ENCODE measurements around the gene UGT1A6. TPM values are rescaled to one million over a fixed set of nuclear protein-coding genes. Genes with fewer than 3 reads are reported as not detected.

The UGT1A6 gene
- total and polyA plus RNA-seq, 2 of the 4 experiments (the other 2 are of a cell fraction): not detected

GRCh38 chr2:233654501-233654900 lies 38.2 kb upstream of the UGT1A6 start:
- Histone ChIP-seq H3K56ac (ENCODE audit: extremely low read depth, insufficient read depth, low read length) (no peak overlapping the region), H3K27me3 (ENCODE audit: control insufficient read depth, insufficient read depth, low read length) (peaks cover 3% of the 10 kb centered on the region; the same call in 1 of the 2 replicates), H2BK20ac (ENCODE audit: low read depth, low read length) (no peak overlapping the region), H2AFZ (replicated peaks; ENCODE audit: low read length, poor library complexity) (no peak overlapping the region), H2BK5ac (ENCODE audit: low read depth, low read length, poor library complexity, severe bottlenecking) (no peak overlapping the region), H2AK9ac (replicated peaks; ENCODE audit: low read depth, low read length, poor library complexity) (no peak overlapping the region), H3K18ac (ENCODE audit: low read depth, low read length) (no peak overlapping the region), H3K4ac (ENCODE audit: low read depth, low read length) (no peak overlapping the region), H2BK120ac (ENCODE audit: low read depth, low read length) (no peak overlapping the region), H4K8ac (ENCODE audit: low read depth in 2 of 2, low read length in 2 of 2) (no peak overlapping the region), H4K91ac (ENCODE audit: insufficient read depth, low read depth, low read length) (no peak overlapping the region), H3K9me1 (ENCODE audit: insufficient read depth, low read length) (no peaks in the 10 kb centered on the region), H3K36me3 (ENCODE audit: control insufficient read depth, insufficient read depth, low read length) (no peaks in the 10 kb centered on the region), H3K9me3 (ENCODE audit: control insufficient read depth, insufficient read depth, low read length) (no peaks in the 10 kb centered on the region), H3K4me1 (ENCODE audit: control insufficient read depth, insufficient read depth, low read length) (no peaks in the 10 kb centered on the region), H3K79me1 (ENCODE audit: low read depth in 1 of 2, low read length in 2 of 2) (no peaks in the 10 kb centered on the region), H2AK5ac (ENCODE audit: low read depth, low read length) (no peak overlapping the region), H3K27ac (ENCODE audit: insufficient read depth, low read length) (no peak overlapping the region), H4K20me1 (ENCODE audit: insufficient read depth, low read length) (no peaks in the 10 kb centered on the region), H3K4me3 (ENCODE audit: insufficient read depth, low read depth, low read length) (no peak overlapping the region), H4K5ac (ENCODE audit: low read depth, low read length) (no peak overlapping the region), H3K14ac (replicated peaks; ENCODE audit: low read depth, low read length) (no peak overlapping the region), H3K23ac (ENCODE audit: low read depth, low read length) (no peak overlapping the region), H3K4me2 (ENCODE audit: low read depth, low read length) (no peak overlapping the region), H3K9ac (ENCODE audit: low read depth, low read length) (no peak overlapping the region), H2BK15ac (ENCODE audit: low read depth, low read length) (no peak overlapping the region)
- CTCF ChIA-PET: no interaction called here
- intact Hi-C loops (cut with micrococcal nuclease) (no loop called here), dilution Hi-C loops (cut with HindIII; ENCODE audit: low sequenced_read_pairs, unreplicated experiment) (no loop called here), in situ Hi-C loops (cut with MboI; ENCODE audit: low sequenced_read_pairs) (no loop called here)
- POLR2A ChIA-PET (ENCODE audit: unreplicated experiment): no interaction called here
- ATAC-seq (ENCODE audit: low read depth) (no peak), DNase-seq (no peak)
- no TSS peak for BruUV-seq (replicated peaks)
- WGBS, 2 experiments (ENCODE audit: extremely low coverage in 2 of 2, insufficient read length in 1 of 2): 62% methylated on average over 3 of the region's 6 CpGs; no CpG with 5 or more reads in 1 of the 2 experiments
- TF ChIP-seq SMC3 (IDR thresholded peaks at IDR 0.05; ENCODE audit: low read depth, low read length) (no peak), MAZ (IDR thresholded peaks at IDR 0.05; ENCODE audit: borderline replicate concordance, low read depth, low read length) (no peak), CEBPB (IDR thresholded peaks at IDR 0.05; ENCODE audit: low read depth, low read length) (no peak)

Measured in IMR-90 (cell line).